ENCODE measurements around the gene G6PC2. TPM values are rescaled to one million over a fixed set of nuclear protein-coding genes. Genes with fewer than 3 reads are reported as not detected.
A peak's percentile ranks its signal among the peaks of the same experiment; 100 is the strongest.

G6PC2 gene
- total RNA-seq, 1 donor from 2014 or later: not detected

DNA sequence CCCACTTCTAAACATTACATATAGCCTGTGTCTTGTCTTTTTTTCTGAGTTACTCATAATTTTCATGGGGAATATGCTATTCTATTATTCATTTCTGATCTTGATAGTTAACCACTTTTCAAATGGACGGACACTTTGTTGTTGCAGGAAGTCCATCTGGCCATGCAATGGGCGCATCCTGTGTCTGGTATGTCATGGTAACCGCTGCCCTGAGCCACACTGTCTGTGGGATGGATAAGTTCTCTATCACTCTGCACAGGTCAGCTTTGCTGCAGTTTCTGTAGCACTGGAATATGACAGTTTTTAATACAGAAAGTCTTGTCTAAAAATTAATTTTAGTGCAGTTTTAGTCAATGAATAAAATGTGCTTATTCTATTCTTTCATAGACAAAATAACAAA, 3.3 kb downstream of the G6PC2 start:
- no peaks in the 10 kb centered on the region for H3K4me1 Mint-ChIP-seq
- POLR2A ChIA-PET: no interaction called here
- DNase-seq: no peak
- no peak overlapping the region for H3K4me3 Mint-ChIP-seq
- ATAC-seq (ENCODE audit: low read depth): no peak
- intact Hi-C loops (cut with micrococcal nuclease): no loop called here
- H3K27me3 Mint-ChIP-seq: peaks cover 16% of the 10 kb centered on the region
- TF ChIP-seq, protein P1, sequence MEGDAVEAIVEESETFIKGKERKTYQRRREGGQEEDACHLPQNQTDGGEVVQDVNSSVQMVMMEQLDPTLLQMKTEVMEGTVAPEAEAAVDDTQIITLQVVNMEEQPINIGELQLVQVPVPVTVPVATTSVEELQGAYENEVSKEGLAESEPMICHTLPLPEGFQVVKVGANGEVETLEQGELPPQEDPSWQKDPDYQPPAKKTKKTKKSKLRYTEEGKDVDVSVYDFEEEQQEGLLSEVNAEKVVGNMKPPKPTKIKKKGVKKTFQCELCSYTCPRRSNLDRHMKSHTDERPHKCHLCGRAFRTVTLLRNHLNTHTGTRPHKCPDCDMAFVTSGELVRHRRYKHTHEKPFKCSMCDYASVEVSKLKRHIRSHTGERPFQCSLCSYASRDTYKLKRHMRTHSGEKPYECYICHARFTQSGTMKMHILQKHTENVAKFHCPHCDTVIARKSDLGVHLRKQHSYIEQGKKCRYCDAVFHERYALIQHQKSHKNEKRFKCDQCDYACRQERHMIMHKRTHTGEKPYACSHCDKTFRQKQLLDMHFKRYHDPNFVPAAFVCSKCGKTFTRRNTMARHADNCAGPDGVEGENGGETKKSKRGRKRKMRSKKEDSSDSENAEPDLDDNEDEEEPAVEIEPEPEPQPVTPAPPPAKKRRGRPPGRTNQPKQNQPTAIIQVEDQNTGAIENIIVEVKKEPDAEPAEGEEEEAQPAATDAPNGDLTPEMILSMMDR (IDR thresholded peaks at IDR 0.05): no peak
- no peaks in the 10 kb centered on the region for H3K9me3 Mint-ChIP-seq
- no peaks in the 10 kb centered on the region for H3K36me3 Mint-ChIP-seq (ENCODE audit: low read depth)
- CTCF ChIA-PET: no interaction called here
- no peak overlapping the region for H3K27ac Mint-ChIP-seq

DNA sequence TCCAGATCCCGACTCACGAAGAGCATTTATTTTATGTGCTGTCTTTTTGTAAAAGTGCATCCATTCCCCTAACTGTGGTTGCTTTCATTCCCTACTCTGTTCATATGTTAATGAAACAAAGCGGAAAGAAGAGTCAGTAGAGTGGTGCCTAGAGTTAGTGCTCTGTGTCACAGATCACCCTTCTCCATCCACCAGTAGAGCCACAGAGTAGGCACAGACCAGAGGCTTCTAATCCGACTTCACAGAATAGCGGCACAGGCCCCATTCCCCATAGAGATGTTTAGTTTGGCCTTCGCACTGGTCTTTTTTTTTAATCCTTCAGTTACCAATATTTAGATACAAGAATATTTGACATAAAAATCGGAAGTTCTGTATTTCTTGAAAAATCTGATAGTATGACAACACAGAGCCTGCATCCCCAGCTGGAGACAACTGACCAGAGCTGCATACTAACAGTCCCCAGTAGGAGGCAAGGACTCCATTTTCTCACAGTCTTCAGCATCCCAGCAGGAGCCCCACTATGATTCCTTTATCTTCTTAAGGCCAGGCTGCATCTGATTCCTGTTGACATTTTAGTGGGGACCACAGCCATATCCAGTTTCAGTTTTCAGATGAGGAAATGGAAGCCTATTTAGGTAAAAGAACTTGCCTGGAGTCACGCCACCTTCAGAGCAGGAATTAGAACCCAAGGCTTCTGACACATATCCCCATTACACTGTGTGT, 7.0 kb downstream of the G6PC2 start:
- intact Hi-C loops (cut with micrococcal nuclease): no loop called here
- POLR2A ChIA-PET: no interaction called here
- Mint-ChIP-seq H3K27me3 (peaks cover 25% of the 10 kb centered on the region), H3K27ac (no peak overlapping the region), H3K9me3 (no peaks in the 10 kb centered on the region), H3K36me3 (ENCODE audit: low read depth) (no peaks in the 10 kb centered on the region), H3K4me3 (no peak overlapping the region), H3K4me1 (peaks cover 5% of the 10 kb centered on the region)
- no peak for ATAC-seq (ENCODE audit: low read depth)
- CTCF ChIA-PET: no interaction called here
- TF ChIP-seq, protein P1 (IDR thresholded peaks at IDR 0.05): no peak
- DNase-seq: no peak

DNA sequence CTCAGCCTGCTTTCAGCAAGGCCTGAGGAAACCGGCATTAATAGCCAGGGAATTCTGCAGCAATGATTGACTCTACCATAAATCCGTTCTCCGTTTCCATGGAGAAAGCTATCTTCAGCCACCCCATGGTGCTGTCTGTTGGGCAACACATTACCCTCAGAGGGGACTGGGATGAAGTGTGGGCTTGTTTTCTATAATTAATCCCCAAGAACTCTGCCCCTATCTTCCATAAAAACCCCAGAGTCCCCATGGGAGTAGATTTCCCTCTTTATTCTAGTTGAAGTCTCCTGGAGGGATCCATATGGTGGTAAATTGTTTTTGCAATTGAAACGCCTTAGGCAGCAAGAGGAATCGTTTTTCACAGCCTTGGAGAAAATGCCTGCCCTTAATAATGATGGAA, 9.2 kb downstream of the G6PC2 start:
- H3K36me3 Mint-ChIP-seq (ENCODE audit: low read depth): no peaks in the 10 kb centered on the region
- POLR2A ChIA-PET: no interaction called here
- no peak for DNase-seq
- ATAC-seq (ENCODE audit: low read depth): no peak
- H3K4me3 Mint-ChIP-seq: no peak overlapping the region
- H3K4me1 Mint-ChIP-seq: peaks cover 5% of the 10 kb centered on the region
- no peaks in the 10 kb centered on the region for H3K9me3 Mint-ChIP-seq
- intact Hi-C loops (cut with micrococcal nuclease): no loop called here
- CTCF ChIA-PET: interaction anchor here (1.1 to 1.6 kb wide), 2 partner anchors 11 to 12 kb away, joined by 3 read pairs; no protein-coding TSS in a partner anchor
- H3K27ac Mint-ChIP-seq: no peak overlapping the region
- TF ChIP-seq, protein P1 (IDR thresholded peaks at IDR 0.05): no peak
- peaks cover 21% of the 10 kb centered on the region for H3K27me3 Mint-ChIP-seq

DNA sequence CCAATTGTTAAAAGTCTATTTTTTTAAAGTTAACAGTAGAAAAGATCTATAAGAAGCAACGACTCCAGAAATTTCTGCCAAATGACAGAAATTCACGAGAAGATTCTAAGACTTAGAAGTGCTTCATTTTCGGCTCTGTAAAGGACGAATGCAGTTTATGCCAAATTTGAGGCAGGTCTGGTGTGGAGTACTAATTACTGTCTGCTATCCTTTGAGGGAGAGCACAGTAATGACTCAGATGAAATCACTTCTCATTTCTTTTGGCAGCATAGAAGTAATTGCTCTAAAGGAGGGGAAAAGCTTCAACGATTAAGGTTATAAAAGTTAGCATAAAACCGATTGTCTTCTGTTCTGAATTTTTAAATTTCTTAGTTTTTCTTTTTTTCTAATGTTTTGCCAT, 11.4 kb downstream of the G6PC2 start:
- peaks cover 5% of the 10 kb centered on the region for H3K4me1 Mint-ChIP-seq
- no peak overlapping the region for H3K27ac Mint-ChIP-seq
- ChIA-PET POLR2A (no interaction called here), CTCF (interaction anchor here (1.3 to 1.4 kb wide), 2 partner anchors 9 to 11 kb away, joined by 3 read pairs; no protein-coding TSS in a partner anchor)
- peaks cover 3% of the 10 kb centered on the region for H3K9me3 Mint-ChIP-seq
- peaks cover 15% of the 10 kb centered on the region for H3K27me3 Mint-ChIP-seq
- no peak for DNase-seq
- H3K36me3 Mint-ChIP-seq (ENCODE audit: low read depth): no peaks in the 10 kb centered on the region
- H3K4me3 Mint-ChIP-seq: no peak overlapping the region
- TF ChIP-seq, protein P1 (IDR thresholded peaks at IDR 0.05): no peak
- ATAC-seq (ENCODE audit: low read depth): no peak
- intact Hi-C loops (cut with micrococcal nuclease): no loop called here

DNA sequence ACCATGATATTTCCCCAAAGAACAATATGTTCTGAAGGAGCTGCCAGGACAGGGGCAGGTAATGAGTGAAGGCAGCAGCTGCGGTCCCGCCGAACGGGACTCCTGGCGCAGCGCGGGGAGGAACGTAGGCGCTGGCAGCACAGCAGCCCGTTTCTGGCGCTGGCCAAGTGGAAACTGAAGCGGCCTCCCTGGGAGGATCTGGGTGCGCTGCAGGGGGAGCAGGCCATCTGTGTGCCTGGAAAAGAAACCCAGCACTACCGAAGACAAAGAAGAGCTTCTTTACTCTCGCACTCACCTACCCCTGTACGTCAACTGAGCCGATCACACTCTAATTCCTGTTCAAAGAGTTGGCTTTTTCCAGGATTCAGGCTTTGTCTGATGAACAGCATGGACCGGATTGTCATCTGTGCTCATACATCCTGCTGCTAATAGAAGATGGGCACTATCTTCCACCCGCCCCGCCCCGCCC, 11.8 kb downstream of the G6PC2 start:
- POLR2A ChIA-PET: no interaction called here
- no peak for DNase-seq
- Mint-ChIP-seq H3K27me3 (peaks cover 12% of the 10 kb centered on the region), H3K4me1 (peaks cover 5% of the 10 kb centered on the region), H3K36me3 (ENCODE audit: low read depth) (no peaks in the 10 kb centered on the region), H3K9me3 (peaks cover 3% of the 10 kb centered on the region), H3K27ac (no peak overlapping the region), H3K4me3 (peak overlapping the region; percentile 44)
- intact Hi-C loops (cut with micrococcal nuclease): no loop called here
- TF ChIP-seq, protein P1 (IDR thresholded peaks at IDR 0.05): no peak
- CTCF ChIA-PET: interaction anchor here (1.3 to 1.4 kb wide), 2 partner anchors 9 to 10 kb away, joined by 3 read pairs; no protein-coding TSS in a partner anchor
- no peak for ATAC-seq (ENCODE audit: low read depth)
